Measurements from ENCODE around the gene CABP1. TPM values are rescaled to one million over a fixed set of nuclear protein-coding genes. Genes with fewer than 3 reads are reported as not detected.

Gene CABP1
- total and polyA plus RNA-seq, 10 of the 15 experiments (the other 5 are each of a cell fraction or from before 2014, with no cell fraction given), result 0.16 to 2.4 (median 0.80) TPM; not detected in 2

DNA sequence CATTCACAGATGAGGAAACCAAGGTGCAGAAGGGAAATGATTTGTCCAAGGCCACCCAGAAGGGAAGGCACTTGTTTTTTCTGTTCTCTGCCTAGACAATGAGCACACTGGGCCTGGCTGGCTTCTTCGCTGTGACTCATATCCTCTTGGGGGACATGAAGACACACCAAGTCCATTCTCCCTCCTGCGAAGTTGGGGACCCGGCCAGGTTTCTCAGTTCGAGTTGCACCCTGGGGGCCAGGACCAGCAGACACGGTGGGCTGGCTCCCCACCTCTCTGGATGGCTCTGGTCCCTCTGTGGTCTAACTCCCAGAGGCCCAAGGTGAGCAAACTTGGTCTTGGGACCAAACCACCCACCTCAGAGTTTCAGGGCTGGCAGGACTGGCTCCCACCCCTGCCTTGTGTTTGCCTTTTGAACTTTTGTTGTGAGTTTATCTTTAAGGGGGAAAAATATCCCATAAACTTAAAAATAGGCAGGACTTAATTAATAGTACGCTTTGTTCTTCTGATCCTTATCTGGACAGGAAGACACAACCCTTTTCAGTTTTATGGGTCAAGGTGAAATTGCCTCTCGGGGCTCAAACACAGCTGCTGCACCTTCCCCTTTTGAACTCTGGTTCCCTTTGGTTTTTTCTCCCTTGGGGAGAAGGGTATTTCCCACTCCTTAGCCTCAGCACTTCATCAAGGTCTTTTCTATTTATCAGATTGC is 37.5 kb downstream of the CABP1 start (continued):
- TF ChIP-seq, protein P1, sequence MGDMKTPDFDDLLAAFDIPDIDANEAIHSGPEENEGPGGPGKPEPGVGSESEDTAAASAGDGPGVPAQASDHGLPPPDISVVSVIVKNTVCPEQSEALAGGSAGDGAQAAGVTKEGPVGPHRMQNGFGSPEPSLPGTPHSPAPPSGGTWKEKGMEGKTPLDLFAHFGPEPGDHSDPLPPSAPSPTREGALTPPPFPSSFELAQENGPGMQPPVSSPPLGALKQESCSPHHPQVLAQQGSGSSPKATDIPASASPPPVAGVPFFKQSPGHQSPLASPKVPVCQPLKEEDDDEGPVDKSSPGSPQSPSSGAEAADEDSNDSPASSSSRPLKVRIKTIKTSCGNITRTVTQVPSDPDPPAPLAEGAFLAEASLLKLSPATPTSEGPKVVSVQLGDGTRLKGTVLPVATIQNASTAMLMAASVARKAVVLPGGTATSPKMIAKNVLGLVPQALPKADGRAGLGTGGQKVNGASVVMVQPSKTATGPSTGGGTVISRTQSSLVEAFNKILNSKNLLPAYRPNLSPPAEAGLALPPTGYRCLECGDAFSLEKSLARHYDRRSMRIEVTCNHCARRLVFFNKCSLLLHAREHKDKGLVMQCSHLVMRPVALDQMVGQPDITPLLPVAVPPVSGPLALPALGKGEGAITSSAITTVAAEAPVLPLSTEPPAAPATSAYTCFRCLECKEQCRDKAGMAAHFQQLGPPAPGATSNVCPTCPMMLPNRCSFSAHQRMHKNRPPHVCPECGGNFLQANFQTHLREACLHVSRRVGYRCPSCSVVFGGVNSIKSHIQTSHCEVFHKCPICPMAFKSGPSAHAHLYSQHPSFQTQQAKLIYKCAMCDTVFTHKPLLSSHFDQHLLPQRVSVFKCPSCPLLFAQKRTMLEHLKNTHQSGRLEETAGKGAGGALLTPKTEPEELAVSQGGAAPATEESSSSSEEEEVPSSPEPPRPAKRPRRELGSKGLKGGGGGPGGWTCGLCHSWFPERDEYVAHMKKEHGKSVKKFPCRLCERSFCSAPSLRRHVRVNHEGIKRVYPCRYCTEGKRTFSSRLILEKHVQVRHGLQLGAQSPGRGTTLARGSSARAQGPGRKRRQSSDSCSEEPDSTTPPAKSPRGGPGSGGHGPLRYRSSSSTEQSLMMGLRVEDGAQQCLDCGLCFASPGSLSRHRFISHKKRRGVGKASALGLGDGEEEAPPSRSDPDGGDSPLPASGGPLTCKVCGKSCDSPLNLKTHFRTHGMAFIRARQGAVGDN (IDR thresholded peaks at IDR 0.05), result peak; percentile 37; the same call in 1 of the 2 replicates
- 0 out of 2 replicates have a peak, but pooled peaks have one; percentile 82 for TF ChIP-seq SMARCA5 (IDR thresholded peaks at IDR 0.05)
- TF ChIP-seq, protein P2, sequence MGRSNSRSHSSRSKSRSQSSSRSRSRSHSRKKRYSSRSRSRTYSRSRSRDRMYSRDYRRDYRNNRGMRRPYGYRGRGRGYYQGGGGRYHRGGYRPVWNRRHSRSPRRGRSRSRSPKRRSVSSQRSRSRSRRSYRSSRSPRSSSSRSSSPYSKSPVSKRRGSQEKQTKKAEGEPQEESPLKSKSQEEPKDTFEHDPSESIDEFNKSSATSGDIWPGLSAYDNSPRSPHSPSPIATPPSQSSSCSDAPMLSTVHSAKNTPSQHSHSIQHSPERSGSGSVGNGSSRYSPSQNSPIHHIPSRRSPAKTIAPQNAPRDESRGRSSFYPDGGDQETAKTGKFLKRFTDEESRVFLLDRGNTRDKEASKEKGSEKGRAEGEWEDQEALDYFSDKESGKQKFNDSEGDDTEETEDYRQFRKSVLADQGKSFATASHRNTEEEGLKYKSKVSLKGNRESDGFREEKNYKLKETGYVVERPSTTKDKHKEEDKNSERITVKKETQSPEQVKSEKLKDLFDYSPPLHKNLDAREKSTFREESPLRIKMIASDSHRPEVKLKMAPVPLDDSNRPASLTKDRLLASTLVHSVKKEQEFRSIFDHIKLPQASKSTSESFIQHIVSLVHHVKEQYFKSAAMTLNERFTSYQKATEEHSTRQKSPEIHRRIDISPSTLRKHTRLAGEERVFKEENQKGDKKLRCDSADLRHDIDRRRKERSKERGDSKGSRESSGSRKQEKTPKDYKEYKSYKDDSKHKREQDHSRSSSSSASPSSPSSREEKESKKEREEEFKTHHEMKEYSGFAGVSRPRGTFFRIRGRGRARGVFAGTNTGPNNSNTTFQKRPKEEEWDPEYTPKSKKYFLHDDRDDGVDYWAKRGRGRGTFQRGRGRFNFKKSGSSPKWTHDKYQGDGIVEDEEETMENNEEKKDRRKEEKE (IDR thresholded peaks at IDR 0.05), result no peak
- TF ChIP-seq ZNF622 (IDR thresholded peaks at IDR 0.05), result no peak
- no peak for TF ChIP-seq ZNF217 (IDR thresholded peaks at IDR 0.05)
- peak in 1 of 2 experiments; percentile 30; a peak in 1 of 4 replicates for TF ChIP-seq BHLHE40 (IDR thresholded peaks at IDR 0.05; ENCODE audit: borderline replicate concordance in 1 of 2, low read depth in 2 of 2, low read length in 1 of 2)
- peak; percentile 38; the same call in 1 of the 2 replicates for TF ChIP-seq POLR2A (IDR thresholded peaks at IDR 0.05; ENCODE audit: low read depth, low read length)
- TF ChIP-seq TBL1XR1 (IDR thresholded peaks at IDR 0.05; ENCODE audit: low read depth, low read length), result 0 out of 2 replicates have a peak, but pooled peaks have one; percentile 1
- peak; percentile 46 for TF ChIP-seq RELA (IDR thresholded peaks at IDR 0.05; ENCODE audit: borderline replicate concordance, partially characterized antibody)
- TF ChIP-seq STAT3 (IDR thresholded peaks at IDR 0.05; ENCODE audit: low read depth, low read length), result no peak
- TF ChIP-seq, protein P3, sequence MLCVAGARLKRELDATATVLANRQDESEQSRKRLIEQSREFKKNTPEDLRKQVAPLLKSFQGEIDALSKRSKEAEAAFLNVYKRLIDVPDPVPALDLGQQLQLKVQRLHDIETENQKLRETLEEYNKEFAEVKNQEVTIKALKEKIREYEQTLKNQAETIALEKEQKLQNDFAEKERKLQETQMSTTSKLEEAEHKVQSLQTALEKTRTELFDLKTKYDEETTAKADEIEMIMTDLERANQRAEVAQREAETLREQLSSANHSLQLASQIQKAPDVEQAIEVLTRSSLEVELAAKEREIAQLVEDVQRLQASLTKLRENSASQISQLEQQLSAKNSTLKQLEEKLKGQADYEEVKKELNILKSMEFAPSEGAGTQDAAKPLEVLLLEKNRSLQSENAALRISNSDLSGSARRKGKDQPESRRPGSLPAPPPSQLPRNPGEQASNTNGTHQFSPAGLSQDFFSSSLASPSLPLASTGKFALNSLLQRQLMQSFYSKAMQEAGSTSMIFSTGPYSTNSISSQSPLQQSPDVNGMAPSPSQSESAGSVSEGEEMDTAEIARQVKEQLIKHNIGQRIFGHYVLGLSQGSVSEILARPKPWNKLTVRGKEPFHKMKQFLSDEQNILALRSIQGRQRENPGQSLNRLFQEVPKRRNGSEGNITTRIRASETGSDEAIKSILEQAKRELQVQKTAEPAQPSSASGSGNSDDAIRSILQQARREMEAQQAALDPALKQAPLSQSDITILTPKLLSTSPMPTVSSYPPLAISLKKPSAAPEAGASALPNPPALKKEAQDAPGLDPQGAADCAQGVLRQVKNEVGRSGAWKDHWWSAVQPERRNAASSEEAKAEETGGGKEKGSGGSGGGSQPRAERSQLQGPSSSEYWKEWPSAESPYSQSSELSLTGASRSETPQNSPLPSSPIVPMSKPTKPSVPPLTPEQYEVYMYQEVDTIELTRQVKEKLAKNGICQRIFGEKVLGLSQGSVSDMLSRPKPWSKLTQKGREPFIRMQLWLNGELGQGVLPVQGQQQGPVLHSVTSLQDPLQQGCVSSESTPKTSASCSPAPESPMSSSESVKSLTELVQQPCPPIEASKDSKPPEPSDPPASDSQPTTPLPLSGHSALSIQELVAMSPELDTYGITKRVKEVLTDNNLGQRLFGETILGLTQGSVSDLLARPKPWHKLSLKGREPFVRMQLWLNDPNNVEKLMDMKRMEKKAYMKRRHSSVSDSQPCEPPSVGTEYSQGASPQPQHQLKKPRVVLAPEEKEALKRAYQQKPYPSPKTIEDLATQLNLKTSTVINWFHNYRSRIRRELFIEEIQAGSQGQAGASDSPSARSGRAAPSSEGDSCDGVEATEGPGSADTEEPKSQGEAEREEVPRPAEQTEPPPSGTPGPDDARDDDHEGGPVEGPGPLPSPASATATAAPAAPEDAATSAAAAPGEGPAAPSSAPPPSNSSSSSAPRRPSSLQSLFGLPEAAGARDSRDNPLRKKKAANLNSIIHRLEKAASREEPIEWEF (IDR thresholded peaks at IDR 0.05; ENCODE audit: insufficient replicate concordance, low read depth, low read length), result peak; percentile 12
- TF ChIP-seq SRF (IDR thresholded peaks at IDR 0.05; ENCODE audit: low read depth in 2 of 2, low read length in 2 of 2), result no peak
- TF ChIP-seq FOS (IDR thresholded peaks at IDR 0.05; ENCODE audit: borderline replicate concordance, extremely low read depth, insufficient read length), result no peak
- TF ChIP-seq IKZF1 (conservative IDR thresholded peaks at IDR 0.05), result peak; percentile 82
- TF ChIP-seq EED (IDR thresholded peaks at IDR 0.05; ENCODE audit: low read depth), result peak; percentile 55
- TF ChIP-seq NFXL1 (IDR thresholded peaks at IDR 0.05; ENCODE audit: borderline replicate concordance), result no peak
- TF ChIP-seq TCF3 (IDR thresholded peaks at IDR 0.05; ENCODE audit: borderline replicate concordance, insufficient read depth, low read depth, low read length), result no peak
- peak; percentile 48; the same call in 1 of the 2 replicates for TF ChIP-seq MTA2 (IDR thresholded peaks at IDR 0.05; ENCODE audit: low read depth)
